ENCODE results near the gene MAST4.
A peak's percentile ranks its signal among the peaks of the same experiment; 100 is the strongest.

Gene MAST4

DNA sequence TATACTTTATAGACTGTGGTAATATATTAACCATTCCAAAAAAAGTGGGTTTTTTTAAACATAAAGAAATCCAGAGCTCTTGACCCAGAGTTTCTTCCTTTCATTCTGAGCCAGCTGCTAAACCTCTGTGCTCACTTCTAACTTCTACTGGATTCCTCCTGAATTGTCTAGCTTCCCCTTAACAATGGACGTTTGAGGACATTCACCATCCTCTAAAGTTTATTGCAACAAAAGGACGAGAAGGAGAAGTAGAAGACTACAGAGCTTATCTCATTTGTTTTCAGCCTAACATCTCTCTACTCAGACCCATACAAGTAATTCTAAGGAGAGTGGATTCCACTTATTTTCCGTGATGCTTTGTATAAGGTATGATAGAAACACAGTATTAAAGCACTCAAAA, 284.2 kb downstream of the MAST4 start:
- TF ChIP-seq, protein P1, sequence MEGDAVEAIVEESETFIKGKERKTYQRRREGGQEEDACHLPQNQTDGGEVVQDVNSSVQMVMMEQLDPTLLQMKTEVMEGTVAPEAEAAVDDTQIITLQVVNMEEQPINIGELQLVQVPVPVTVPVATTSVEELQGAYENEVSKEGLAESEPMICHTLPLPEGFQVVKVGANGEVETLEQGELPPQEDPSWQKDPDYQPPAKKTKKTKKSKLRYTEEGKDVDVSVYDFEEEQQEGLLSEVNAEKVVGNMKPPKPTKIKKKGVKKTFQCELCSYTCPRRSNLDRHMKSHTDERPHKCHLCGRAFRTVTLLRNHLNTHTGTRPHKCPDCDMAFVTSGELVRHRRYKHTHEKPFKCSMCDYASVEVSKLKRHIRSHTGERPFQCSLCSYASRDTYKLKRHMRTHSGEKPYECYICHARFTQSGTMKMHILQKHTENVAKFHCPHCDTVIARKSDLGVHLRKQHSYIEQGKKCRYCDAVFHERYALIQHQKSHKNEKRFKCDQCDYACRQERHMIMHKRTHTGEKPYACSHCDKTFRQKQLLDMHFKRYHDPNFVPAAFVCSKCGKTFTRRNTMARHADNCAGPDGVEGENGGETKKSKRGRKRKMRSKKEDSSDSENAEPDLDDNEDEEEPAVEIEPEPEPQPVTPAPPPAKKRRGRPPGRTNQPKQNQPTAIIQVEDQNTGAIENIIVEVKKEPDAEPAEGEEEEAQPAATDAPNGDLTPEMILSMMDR (IDR thresholded peaks at IDR 0.05; ENCODE audit: poor library complexity, severe bottlenecking): no peak
- Histone ChIP-seq H3K4me1 (ENCODE audit: insufficient read depth, poor library complexity, severe bottlenecking) (peaks cover 37% of the 10 kb centered on the region), H3K27ac (ENCODE audit: poor library complexity, severe bottlenecking) (no peak overlapping the region), H3K36me3 (ENCODE audit: low read depth) (no peaks in the 10 kb centered on the region), H3K9me3 (ENCODE audit: severe bottlenecking) (no peaks in the 10 kb centered on the region), H3K4me3 (ENCODE audit: severe bottlenecking) (no peak overlapping the region), H3K27me3 (ENCODE audit: insufficient read depth, poor library complexity, severe bottlenecking) (no peaks in the 10 kb centered on the region)
- ATAC-seq (ENCODE audit: low read depth) (no peak), DNase-seq (ENCODE audit: low spot score) (no peak)

DNA sequence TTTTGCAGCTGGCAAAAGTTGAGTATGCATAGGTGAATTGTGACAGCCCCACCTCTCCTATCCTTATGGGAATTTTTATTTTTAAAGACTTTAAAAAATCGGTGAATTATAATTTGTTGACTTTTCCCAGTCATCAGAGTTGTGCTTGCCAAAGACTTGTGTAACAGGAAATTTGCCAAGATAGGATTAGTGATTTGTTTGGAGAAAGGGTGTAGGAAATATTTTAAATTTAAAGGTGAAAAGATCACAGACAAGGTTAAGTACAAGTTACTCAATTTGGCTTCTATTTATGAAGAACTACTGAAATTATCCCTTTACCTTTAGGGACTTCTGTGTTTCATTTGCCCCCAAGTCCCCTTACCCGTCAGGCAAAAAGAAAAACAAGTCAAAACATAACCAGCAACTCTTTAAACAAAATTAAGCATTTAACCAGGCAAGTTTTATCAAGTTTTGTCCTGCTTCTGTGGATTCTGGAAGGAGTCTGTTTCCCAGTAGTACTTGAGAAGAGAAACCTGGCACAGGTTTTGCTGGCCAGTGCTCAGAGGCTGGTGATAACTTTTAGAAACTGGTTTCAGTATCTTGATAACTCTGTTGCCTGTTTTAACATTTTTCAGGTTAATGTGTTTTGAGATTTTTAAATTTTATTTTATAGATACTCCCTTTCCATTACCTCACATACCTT, 285.4 kb downstream of the MAST4 start:
- Histone ChIP-seq H3K27me3 (ENCODE audit: insufficient read depth, poor library complexity, severe bottlenecking) (no peaks in the 10 kb centered on the region), H3K4me1 (ENCODE audit: insufficient read depth, poor library complexity, severe bottlenecking) (peaks cover 37% of the 10 kb centered on the region), H3K4me3 (ENCODE audit: severe bottlenecking) (no peak overlapping the region), H3K27ac (ENCODE audit: poor library complexity, severe bottlenecking) (peak overlapping the region; percentile 87), H3K36me3 (ENCODE audit: low read depth) (no peaks in the 10 kb centered on the region), H3K9me3 (ENCODE audit: severe bottlenecking) (no peaks in the 10 kb centered on the region)
- ATAC-seq (ENCODE audit: low read depth): peak; percentile 68
- TF ChIP-seq, protein P1 (IDR thresholded peaks at IDR 0.05; ENCODE audit: poor library complexity, severe bottlenecking): no peak
- DNase-seq (ENCODE audit: low spot score): no peak

DNA sequence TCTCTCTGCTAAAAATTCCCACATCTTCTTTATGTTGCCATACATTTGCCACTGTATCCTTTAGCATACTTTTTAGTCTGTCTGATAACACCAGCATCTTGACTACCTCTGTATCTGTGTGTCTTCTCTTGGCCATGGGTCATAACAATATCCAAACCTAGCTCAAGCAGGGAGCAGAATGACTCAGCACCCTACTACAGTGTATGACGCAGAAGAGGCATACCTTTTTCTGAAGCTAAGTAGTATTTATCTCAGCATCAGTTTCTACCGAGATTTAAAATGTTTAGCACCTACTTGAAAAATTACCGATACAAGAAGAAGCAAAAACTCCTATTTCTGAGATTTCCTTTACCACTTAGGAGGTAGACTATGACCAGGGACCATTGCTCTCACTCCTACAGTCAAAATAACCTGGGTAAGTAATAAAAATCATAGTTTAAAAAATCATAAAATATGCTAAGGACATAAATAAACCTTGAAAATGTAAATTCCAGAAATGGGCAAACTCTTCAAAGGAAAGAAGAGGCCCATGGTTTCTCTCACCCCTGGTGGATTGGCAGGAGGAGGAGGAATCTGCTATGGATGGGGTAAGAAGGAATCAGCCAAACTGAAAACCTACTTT, 286.5 kb downstream of the MAST4 start:
- peak overlapping the region; percentile 87 for H3K27ac ChIP-seq (ENCODE audit: poor library complexity, severe bottlenecking)
- TF ChIP-seq, protein P1 (IDR thresholded peaks at IDR 0.05; ENCODE audit: poor library complexity, severe bottlenecking): no peak
- peaks cover 34% of the 10 kb centered on the region for H3K4me1 ChIP-seq (ENCODE audit: insufficient read depth, poor library complexity, severe bottlenecking)
- no peaks in the 10 kb centered on the region for H3K27me3 ChIP-seq (ENCODE audit: insufficient read depth, poor library complexity, severe bottlenecking)
- no peak overlapping the region for H3K4me3 ChIP-seq (ENCODE audit: severe bottlenecking)
- H3K36me3 ChIP-seq (ENCODE audit: low read depth): no peaks in the 10 kb centered on the region
- ATAC-seq (ENCODE audit: low read depth) (peak; percentile 91), DNase-seq (ENCODE audit: low spot score) (no peak)
- no peaks in the 10 kb centered on the region for H3K9me3 ChIP-seq (ENCODE audit: severe bottlenecking)

DNA sequence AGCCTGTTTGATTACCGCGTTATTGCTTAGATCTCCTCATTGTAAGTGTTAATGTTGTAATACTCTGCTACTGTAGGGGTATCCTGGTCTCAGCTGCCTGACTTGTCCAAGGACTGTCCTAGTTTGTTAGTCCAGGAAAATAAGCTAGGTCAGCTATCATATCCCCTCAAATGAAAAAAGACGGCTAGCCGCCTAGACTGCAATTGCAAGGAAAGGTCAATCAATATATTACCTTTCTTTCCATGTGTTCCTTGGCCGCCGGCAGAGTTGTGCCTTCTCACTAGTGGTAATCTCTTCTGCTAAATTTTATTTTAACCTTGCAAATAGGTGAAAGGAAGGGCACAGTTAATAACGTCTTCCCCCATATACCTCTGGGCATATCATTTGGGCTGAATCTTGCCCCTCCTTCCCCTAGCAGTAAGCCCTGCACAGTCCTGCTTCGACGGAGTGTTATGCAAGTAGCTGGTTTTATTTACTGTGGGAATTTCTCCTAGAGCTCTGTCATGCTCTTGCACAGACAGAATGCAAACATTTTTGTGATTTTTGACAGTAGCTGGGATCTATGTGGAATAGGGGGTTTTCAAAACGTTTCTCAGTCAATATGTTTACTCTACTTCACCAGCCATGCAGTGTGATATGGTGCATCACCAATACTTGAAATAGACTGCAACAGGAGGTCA, 288.5 kb downstream of the MAST4 start:
- no peak overlapping the region for H3K4me3 ChIP-seq (ENCODE audit: severe bottlenecking)
- no peak overlapping the region for H3K27ac ChIP-seq (ENCODE audit: poor library complexity, severe bottlenecking)
- H3K4me1 ChIP-seq (ENCODE audit: insufficient read depth, poor library complexity, severe bottlenecking): peaks cover 27% of the 10 kb centered on the region
- ATAC-seq (ENCODE audit: low read depth) (no peak), DNase-seq (ENCODE audit: low spot score) (no peak)
- H3K27me3 ChIP-seq (ENCODE audit: insufficient read depth, poor library complexity, severe bottlenecking): no peaks in the 10 kb centered on the region
- no peaks in the 10 kb centered on the region for H3K36me3 ChIP-seq (ENCODE audit: low read depth)
- TF ChIP-seq, protein P1 (IDR thresholded peaks at IDR 0.05; ENCODE audit: poor library complexity, severe bottlenecking): no peak
- H3K9me3 ChIP-seq (ENCODE audit: severe bottlenecking): no peaks in the 10 kb centered on the region

All from RWPE2 (cell line).